ENCODE data around the gene LRRC32.

Gene LRRC32

DNA sequence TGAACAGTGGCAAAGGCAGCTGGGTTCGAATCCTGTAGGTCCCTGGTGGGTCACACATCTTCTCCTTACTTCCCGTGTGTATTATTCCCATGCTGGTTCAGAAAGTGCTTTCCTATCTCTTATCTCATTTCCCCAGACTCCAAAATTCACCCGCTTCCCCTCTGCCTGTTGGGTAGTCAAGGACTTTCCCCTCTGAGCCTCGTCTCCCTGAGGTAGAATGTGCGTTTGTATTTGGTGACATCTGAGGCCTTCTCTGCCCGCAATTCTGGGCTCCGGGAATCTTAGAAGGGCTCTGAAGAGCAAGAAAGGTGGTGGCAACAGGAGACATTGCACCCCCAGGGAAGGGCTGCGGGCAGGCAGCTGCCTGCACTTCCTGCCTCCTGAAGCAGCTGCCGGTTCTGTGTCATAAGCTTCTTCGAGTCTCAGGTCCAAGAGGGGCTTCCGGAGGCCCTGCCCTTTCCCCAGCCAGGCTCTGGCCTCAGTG is 5.9 kb downstream of the LRRC32 start:
- no peak for DNase-seq (ENCODE audit: extremely low spot score)
- POLR2A ChIA-PET = no interaction called here
- CTCF ChIA-PET = no interaction called here
- TF ChIP-seq SUZ12 (IDR thresholded peaks at IDR 0.05) (no peak), LEF1 (IDR thresholded peaks at IDR 0.05; ENCODE audit: borderline replicate concordance) (no peak), NFRKB (IDR thresholded peaks at IDR 0.05) (no peak), FOXA1 (IDR thresholded peaks at IDR 0.05) (no peak), ZNF384 (IDR thresholded peaks at IDR 0.05) (no peak), BHLHE40 (IDR thresholded peaks at IDR 0.05; ENCODE audit: borderline replicate concordance) (no peak), FOXK2 (IDR thresholded peaks at IDR 0.05) (no peak), ELF4 (IDR thresholded peaks at IDR 0.05) (no peak), L3MBTL2 (conservative IDR thresholded peaks at IDR 0.05) (no peak), FOXM1 (IDR thresholded peaks at IDR 0.05; ENCODE audit: borderline replicate concordance) (no peak), SP1 (IDR thresholded peaks at IDR 0.05) (no peak), TARDBP (IDR thresholded peaks at IDR 0.05) (no peak), HDGF (IDR thresholded peaks at IDR 0.05; ENCODE audit: borderline replicate concordance) (no peak)
- TF ChIP-seq, protein P1, sequence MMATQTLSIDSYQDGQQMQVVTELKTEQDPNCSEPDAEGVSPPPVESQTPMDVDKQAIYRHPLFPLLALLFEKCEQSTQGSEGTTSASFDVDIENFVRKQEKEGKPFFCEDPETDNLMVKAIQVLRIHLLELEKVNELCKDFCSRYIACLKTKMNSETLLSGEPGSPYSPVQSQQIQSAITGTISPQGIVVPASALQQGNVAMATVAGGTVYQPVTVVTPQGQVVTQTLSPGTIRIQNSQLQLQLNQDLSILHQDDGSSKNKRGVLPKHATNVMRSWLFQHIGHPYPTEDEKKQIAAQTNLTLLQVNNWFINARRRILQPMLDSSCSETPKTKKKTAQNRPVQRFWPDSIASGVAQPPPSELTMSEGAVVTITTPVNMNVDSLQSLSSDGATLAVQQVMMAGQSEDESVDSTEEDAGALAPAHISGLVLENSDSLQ (IDR thresholded peaks at IDR 0.05) = no peak

DNA sequence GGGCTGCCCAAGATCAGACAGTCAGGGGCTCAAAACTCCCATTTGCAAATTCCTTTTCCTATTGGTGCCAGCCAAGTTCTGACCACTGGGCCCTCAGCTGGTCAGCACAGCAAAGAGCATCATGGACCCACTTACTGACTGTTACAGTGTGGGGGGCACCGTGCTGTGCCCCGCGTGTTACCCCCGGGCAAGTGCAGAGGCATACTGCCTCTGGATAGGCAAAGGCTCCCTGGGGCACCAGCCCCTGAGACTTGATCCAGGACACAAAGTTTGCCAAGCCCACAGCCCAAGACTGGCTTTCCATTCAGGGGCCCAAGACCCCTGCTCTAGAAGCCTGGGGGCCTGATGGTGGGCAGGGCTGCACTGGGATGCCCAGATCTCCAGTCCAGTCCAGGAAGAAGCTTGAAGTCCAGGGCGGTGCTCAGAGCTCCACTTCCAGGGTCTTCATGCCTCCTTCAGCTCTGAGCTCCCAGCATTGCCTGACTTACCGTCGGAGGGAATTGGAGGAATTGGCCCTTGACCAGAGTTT is 6.6 kb downstream of the LRRC32 start:
- DNase-seq (ENCODE audit: extremely low spot score) = no peak
- CTCF ChIA-PET = no interaction called here
- TF ChIP-seq L3MBTL2 (conservative IDR thresholded peaks at IDR 0.05) = no peak
- TF ChIP-seq ARNT (IDR thresholded peaks at IDR 0.05) = no peak
- no peak for TF ChIP-seq BHLHE40 (IDR thresholded peaks at IDR 0.05; ENCODE audit: borderline replicate concordance)
- TF ChIP-seq FOXK2 (IDR thresholded peaks at IDR 0.05) = no peak
- TF ChIP-seq SP1 (IDR thresholded peaks at IDR 0.05) = no peak
- TF ChIP-seq HDGF (IDR thresholded peaks at IDR 0.05; ENCODE audit: borderline replicate concordance) = no peak
- POLR2A ChIA-PET = no interaction called here

DNA sequence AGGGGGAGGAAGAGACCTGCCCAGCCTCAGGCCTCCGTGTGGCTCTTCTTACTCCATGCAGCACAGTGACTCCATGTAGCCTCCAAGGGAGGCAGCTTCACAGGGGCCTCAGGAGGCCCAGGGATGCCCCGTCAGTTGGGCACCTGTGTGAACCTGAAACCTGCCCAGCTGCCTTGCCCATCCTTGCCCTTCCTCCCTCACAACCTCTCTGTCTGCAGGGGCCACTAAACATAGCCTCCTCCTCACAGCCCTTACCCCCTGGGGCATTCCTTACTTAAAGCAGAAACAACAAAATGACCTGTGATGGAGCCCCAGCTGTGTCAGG is 7.1 kb downstream of the LRRC32 start:
- DNase-seq (ENCODE audit: extremely low spot score) = no peak
- CTCF ChIA-PET = no interaction called here
- TF ChIP-seq CTBP1 (IDR thresholded peaks at IDR 0.05; ENCODE audit: borderline replicate concordance) = no peak
- no peak for TF ChIP-seq SUZ12 (IDR thresholded peaks at IDR 0.05)
- no peak for TF ChIP-seq FOXA1 (IDR thresholded peaks at IDR 0.05)
- no peak for TF ChIP-seq TARDBP (IDR thresholded peaks at IDR 0.05)
- no peak for TF ChIP-seq SP1 (IDR thresholded peaks at IDR 0.05)
- no peak for TF ChIP-seq ZNF384 (IDR thresholded peaks at IDR 0.05)
- POLR2A ChIA-PET = no interaction called here

DNA sequence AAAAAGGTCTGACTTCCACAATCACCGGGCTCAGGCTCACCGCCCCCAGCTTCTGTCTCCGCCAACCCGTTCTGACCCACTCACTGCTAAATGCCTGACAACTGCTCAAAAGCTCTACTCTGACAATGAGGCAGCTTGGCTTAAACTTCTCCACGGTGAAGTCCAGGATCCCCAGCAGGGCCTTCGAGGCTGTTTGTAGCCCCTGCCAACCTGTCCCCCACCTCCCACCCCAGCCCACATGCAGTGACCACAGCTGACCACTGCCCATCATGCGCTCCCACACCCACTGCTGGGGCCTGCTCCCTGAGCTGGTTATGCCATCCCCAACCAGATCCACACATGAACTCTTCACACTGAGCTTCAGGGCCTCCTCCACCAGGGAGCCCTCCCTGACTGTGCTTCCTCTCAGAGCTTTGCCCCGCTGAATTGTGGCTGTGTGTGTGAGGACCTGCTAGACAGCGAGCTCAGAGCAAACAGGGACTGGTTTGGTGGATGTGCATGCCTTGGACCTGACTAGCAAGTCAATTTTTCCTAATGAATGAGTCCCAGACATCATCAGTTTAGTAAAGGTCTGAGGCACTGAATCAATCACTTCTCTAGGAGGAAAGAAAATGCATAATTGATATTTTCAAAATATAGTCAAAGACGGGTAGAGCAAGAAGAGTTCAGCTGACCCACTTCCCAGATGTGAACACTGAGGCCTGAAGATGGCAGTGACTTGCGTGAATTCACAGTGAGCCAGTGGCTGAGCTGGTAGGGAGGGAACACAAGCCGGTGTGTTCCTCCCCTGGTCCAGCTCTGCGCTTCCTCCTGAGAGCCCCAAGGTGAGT is 7.7 kb downstream of the LRRC32 start:
- POLR2A ChIA-PET = no interaction called here
- CTCF ChIA-PET = interaction anchor here (0.6 to 0.9 kb wide), 2 partner anchors 101 to 1043 kb away, joined by 3 to 5 read pairs; no protein-coding TSS in a partner anchor
- TF ChIP-seq SP1 (IDR thresholded peaks at IDR 0.05) (no peak), L3MBTL2 (conservative IDR thresholded peaks at IDR 0.05) (no peak), NFRKB (IDR thresholded peaks at IDR 0.05) (no peak), FOXK2 (IDR thresholded peaks at IDR 0.05) (no peak), TARDBP (IDR thresholded peaks at IDR 0.05) (no peak), CTBP1 (IDR thresholded peaks at IDR 0.05; ENCODE audit: borderline replicate concordance) (no peak), LEF1 (IDR thresholded peaks at IDR 0.05; ENCODE audit: borderline replicate concordance) (no peak), HDGF (IDR thresholded peaks at IDR 0.05; ENCODE audit: borderline replicate concordance) (no peak), BHLHE40 (IDR thresholded peaks at IDR 0.05; ENCODE audit: borderline replicate concordance) (no peak), ZNF384 (IDR thresholded peaks at IDR 0.05) (no peak), FOXA1 (IDR thresholded peaks at IDR 0.05) (no peak), ELF4 (IDR thresholded peaks at IDR 0.05) (no peak), FOXM1 (IDR thresholded peaks at IDR 0.05; ENCODE audit: borderline replicate concordance) (no peak)
- TF ChIP-seq, protein P1 (IDR thresholded peaks at IDR 0.05) = no peak
- no peak for DNase-seq (ENCODE audit: extremely low spot score)

DNA sequence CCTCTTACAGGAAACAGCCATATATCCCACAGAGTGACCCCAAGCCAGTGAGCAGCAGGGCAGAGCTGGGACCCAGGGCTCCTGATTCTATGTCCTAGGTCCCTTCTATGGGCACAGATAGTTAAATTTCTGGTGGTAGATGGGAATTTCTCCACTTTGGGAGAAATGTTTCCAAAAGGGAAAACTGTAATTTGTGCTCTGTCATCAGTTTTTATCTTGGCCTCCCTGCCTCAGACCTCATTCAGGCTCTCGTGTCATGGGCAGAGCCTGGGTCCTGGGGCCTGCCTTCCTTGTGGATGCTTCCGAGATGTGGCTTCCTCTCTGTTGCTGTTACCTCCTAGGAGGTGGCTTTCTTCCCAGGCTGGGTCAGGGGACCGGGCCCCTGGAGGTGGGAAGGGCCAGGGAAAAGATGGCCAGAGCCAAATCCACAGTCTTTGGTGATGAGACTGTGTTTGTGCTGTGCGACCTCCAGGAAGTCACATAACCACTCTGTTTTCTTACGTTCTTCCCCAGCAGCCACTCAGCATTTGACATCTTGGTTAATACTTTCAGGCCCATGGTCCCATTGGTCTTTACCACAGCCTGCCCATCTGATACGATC is 8.6 kb downstream of the LRRC32 start:
- CTCF ChIA-PET = interaction anchor here (0.6 kb wide), 1 partner anchor 1044 kb away, joined by 5 read pairs; no protein-coding TSS in a partner anchor
- POLR2A ChIA-PET = no interaction called here
- DNase-seq (ENCODE audit: extremely low spot score) = no peak
- TF ChIP-seq ZNF384 (IDR thresholded peaks at IDR 0.05) (no peak), FOXA1 (IDR thresholded peaks at IDR 0.05) (no peak), NFRKB (IDR thresholded peaks at IDR 0.05) (no peak), FOXK2 (IDR thresholded peaks at IDR 0.05) (no peak), ELF4 (IDR thresholded peaks at IDR 0.05) (no peak), FOXM1 (IDR thresholded peaks at IDR 0.05; ENCODE audit: borderline replicate concordance) (no peak)

DNA sequence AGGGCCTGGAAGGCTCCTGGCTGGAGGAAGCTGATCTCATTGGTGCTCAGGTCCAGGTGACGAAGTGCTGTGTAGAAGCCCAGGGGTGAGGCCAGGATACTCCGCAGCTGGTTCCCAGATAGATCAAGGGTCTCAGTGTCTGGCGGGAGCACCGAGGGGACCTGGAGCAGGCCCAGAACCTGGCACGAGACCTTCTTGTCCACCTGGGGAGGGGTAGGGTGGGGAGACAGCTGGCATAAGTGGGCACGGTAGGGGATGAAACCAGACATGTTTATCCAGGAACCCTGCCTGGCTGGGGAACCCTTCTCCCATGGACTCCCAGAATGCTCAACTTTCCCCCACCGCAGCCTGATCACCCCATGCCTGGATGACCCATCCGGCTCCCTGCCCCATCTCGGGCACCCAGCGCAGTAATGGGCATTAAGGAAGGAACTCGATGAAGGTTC is 9.2 kb downstream of the LRRC32 start:
- TF ChIP-seq TARDBP (IDR thresholded peaks at IDR 0.05) (no peak), ZNF384 (IDR thresholded peaks at IDR 0.05) (no peak), BHLHE40 (IDR thresholded peaks at IDR 0.05; ENCODE audit: borderline replicate concordance) (no peak), ELF4 (IDR thresholded peaks at IDR 0.05) (no peak), LEF1 (IDR thresholded peaks at IDR 0.05; ENCODE audit: borderline replicate concordance) (no peak), NFRKB (IDR thresholded peaks at IDR 0.05) (no peak), CTBP1 (IDR thresholded peaks at IDR 0.05; ENCODE audit: borderline replicate concordance) (no peak), SP1 (IDR thresholded peaks at IDR 0.05) (no peak), ARNT (IDR thresholded peaks at IDR 0.05) (no peak), FOXM1 (IDR thresholded peaks at IDR 0.05; ENCODE audit: borderline replicate concordance) (no peak), HDGF (IDR thresholded peaks at IDR 0.05; ENCODE audit: borderline replicate concordance) (no peak)
- TF ChIP-seq, protein P1 (IDR thresholded peaks at IDR 0.05) = no peak
- CTCF ChIA-PET = no interaction called here
- POLR2A ChIA-PET = no interaction called here
- DNase-seq (ENCODE audit: extremely low spot score) = no peak

Data from HEK293T (cell line).